ENCODE data around the gene KNSTRN. TPM values are rescaled to one million over a fixed set of nuclear protein-coding genes. Genes with fewer than 3 reads are reported as not detected.

KNSTRN gene
- total and polyA plus RNA-seq, 2 donors (not counting 3 experiments of a cell fraction or from before 2014, with no cell fraction given), result 24.4 to 61.4 TPM

- no peaks in the 10 kb centered on the region for H3K27me3 ChIP-seq (ENCODE audit: control insufficient read depth in 2 of 2, insufficient read depth in 2 of 2, low read length in 2 of 2)
- dilution Hi-C loops (cut with MboI; ENCODE audit: extremely low pct_ligation_motif_present, low sequenced_read_pairs) (no loop called here), intact Hi-C loops (cut with micrococcal nuclease) (loop anchor here (1.0 kb wide), 3 partner anchors 17 to 121 kb away; no protein-coding TSS in a partner anchor)
- ChIA-PET POLR2A (interaction anchor here (1.7 kb wide), 1 partner anchor 53 kb away, joined by 4 read pairs; no protein-coding TSS in a partner anchor), CTCF (interaction anchor here (0.6 to 9.1 kb wide), 25 partner anchors 11 to 121 kb away, joined by 3 to 287 read pairs (median 5); partner anchors contain the start of genes ANKRD63, DISP2, INAFM2 and IVD)
- peak; percentile 75 for DNase-seq (ENCODE audit: low read depth, low spot score)
- no peaks in the 10 kb centered on the region for H4K20me1 ChIP-seq (replicated peaks; ENCODE audit: control insufficient read depth, extremely low read depth, insufficient read depth, low read length)
- no peak for TF ChIP-seq POLR2A (IDR thresholded peaks at IDR 0.05; ENCODE audit: low read depth, low read length)
- TF ChIP-seq, protein P1, sequence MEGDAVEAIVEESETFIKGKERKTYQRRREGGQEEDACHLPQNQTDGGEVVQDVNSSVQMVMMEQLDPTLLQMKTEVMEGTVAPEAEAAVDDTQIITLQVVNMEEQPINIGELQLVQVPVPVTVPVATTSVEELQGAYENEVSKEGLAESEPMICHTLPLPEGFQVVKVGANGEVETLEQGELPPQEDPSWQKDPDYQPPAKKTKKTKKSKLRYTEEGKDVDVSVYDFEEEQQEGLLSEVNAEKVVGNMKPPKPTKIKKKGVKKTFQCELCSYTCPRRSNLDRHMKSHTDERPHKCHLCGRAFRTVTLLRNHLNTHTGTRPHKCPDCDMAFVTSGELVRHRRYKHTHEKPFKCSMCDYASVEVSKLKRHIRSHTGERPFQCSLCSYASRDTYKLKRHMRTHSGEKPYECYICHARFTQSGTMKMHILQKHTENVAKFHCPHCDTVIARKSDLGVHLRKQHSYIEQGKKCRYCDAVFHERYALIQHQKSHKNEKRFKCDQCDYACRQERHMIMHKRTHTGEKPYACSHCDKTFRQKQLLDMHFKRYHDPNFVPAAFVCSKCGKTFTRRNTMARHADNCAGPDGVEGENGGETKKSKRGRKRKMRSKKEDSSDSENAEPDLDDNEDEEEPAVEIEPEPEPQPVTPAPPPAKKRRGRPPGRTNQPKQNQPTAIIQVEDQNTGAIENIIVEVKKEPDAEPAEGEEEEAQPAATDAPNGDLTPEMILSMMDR (IDR thresholded peaks at IDR 0.05; ENCODE audit: extremely low read depth in 1 of 2, insufficient read depth in 1 of 2, low read depth in 1 of 2, low read length in 2 of 2), result peak; percentile 75 to 90
- peak overlapping the region; percentile 13 for H3K4me2 ChIP-seq (ENCODE audit: insufficient read depth, low read length)
- H3K4me3 ChIP-seq (replicated peaks in 1 of 3; ENCODE audit: insufficient read depth in 1 of 3, low read depth in 1 of 3, low read length in 3 of 3), result no peak overlapping the region
- peak overlapping the region; percentile 94 for H3K27ac ChIP-seq (ENCODE audit: insufficient read depth, low read depth, low read length)
- peaks cover 0 to 8% of the 10 kb centered on the region in 2 experiments for H3K36me3 ChIP-seq (ENCODE audit: control insufficient read depth in 2 of 2, extremely low read depth in 1 of 2, insufficient read depth in 2 of 2, low read length in 2 of 2)
- H3K9ac ChIP-seq (replicated peaks; ENCODE audit: extremely low read depth, insufficient read depth, low read length), result peak overlapping the region; percentile 50
- FAIRE-seq, result peak; percentile 80
- H2AFZ ChIP-seq (ENCODE audit: low read depth, low read length), result no peak overlapping the region
- no peaks in the 10 kb centered on the region for H3K9me1 ChIP-seq (replicated peaks; ENCODE audit: control insufficient read depth, extremely low read depth, insufficient read depth, low read length)
- no TSS peak for BruUV-seq (replicated peaks)
- peaks cover 68% of the 10 kb centered on the region for H3K4me1 ChIP-seq (ENCODE audit: control insufficient read depth, extremely low read depth, insufficient read depth, low read length)
- H3K79me2 ChIP-seq (ENCODE audit: control insufficient read depth, insufficient read depth, low read length), result peaks cover 11% of the 10 kb centered on the region
- H3K9me3 ChIP-seq (replicated peaks; ENCODE audit: control insufficient read depth, insufficient read depth, low read length), result no peaks in the 10 kb centered on the region
These were observed 44.4 kb upstream of the KNSTRN start for GRCh38 chr15:40338041-40338657.

GRCh38 chr15:40338921-40339620 lies 43.5 kb upstream of the KNSTRN start:
- peak; percentile 82 for FAIRE-seq
- ChIA-PET POLR2A (interaction anchor here (1.7 to 2.0 kb wide), 2 partner anchors 16 to 53 kb away, joined by 4 to 6 read pairs; no protein-coding TSS in a partner anchor), CTCF (interaction anchor here (0.9 to 9.1 kb wide), 18 partner anchors 12 to 122 kb away, joined by 3 to 287 read pairs (median 9); partner anchors contain the start of genes ANKRD63, DISP2, INAFM2 and IVD)
- no TSS peak for BruUV-seq (replicated peaks)
- intact Hi-C loops (cut with micrococcal nuclease) (loop anchor here (1.0 kb wide), 4 partner anchors 18 to 122 kb away; no protein-coding TSS in a partner anchor), dilution Hi-C loops (cut with MboI; ENCODE audit: extremely low pct_ligation_motif_present, low sequenced_read_pairs) (no loop called here)
- H3K79me2 ChIP-seq (ENCODE audit: control insufficient read depth, insufficient read depth, low read length), result peaks cover 11% of the 10 kb centered on the region
- H4K20me1 ChIP-seq (replicated peaks; ENCODE audit: control insufficient read depth, extremely low read depth, insufficient read depth, low read length), result no peaks in the 10 kb centered on the region
- H3K9me1 ChIP-seq (replicated peaks; ENCODE audit: control insufficient read depth, extremely low read depth, insufficient read depth, low read length), result no peaks in the 10 kb centered on the region
- DNase-seq (ENCODE audit: low read depth, low spot score), result peak; percentile 19
- TF ChIP-seq JUN (IDR thresholded peaks at IDR 0.05; ENCODE audit: borderline replicate concordance, insufficient read depth, insufficient read length, low read depth) (peak; percentile 24), MYC (IDR thresholded peaks at IDR 0.05; ENCODE audit: low read depth, low read length) (no peak), POLR2AphosphoS5 (IDR thresholded peaks at IDR 0.05; ENCODE audit: insufficient read depth, low read depth, low read length) (peak; percentile 18)
- H3K4me3 ChIP-seq (replicated peaks in 1 of 3; ENCODE audit: insufficient read depth in 1 of 3, low read depth in 1 of 3, low read length in 3 of 3), result peak overlapping the region in 1 of 3 experiments; percentile 57
- no peaks in the 10 kb centered on the region for H3K9me3 ChIP-seq (replicated peaks; ENCODE audit: control insufficient read depth, insufficient read depth, low read length)
- no peaks in the 10 kb centered on the region for H3K27me3 ChIP-seq (ENCODE audit: control insufficient read depth in 2 of 2, insufficient read depth in 2 of 2, low read length in 2 of 2)
- peaks cover 67% of the 10 kb centered on the region for H3K4me1 ChIP-seq (ENCODE audit: control insufficient read depth, extremely low read depth, insufficient read depth, low read length)
- no peak overlapping the region for H2AFZ ChIP-seq (ENCODE audit: low read depth, low read length)
- H3K9ac ChIP-seq (replicated peaks; ENCODE audit: extremely low read depth, insufficient read depth, low read length), result peak overlapping the region; percentile 86
- H3K4me2 ChIP-seq (ENCODE audit: insufficient read depth, low read length), result peak overlapping the region; percentile 57
- H3K27ac ChIP-seq (ENCODE audit: insufficient read depth, low read depth, low read length), result peak overlapping the region; percentile 94
- H3K36me3 ChIP-seq (ENCODE audit: control insufficient read depth in 2 of 2, extremely low read depth in 1 of 2, insufficient read depth in 2 of 2, low read length in 2 of 2), result peaks cover 0 to 8% of the 10 kb centered on the region in 2 experiments
